Nephron (organoid): ENCODE measurements around the gene RAB11FIP4.

Experiments
- H3K27ac Mint-ChIP-seq, 3 experiments: 2 replicates each; pipeline ENCODE4 v1.8.0; 2020; ENCODE audit warnings: mixed read lengths in 3 of 3, mild to moderate bottlenecking in 2 of 3, moderate library complexity in 1 of 3
- H3K27me3 Mint-ChIP-seq: 2 replicates; pipeline ENCODE4 v1.8.0; 2021; ENCODE audit warnings: low read depth, mild to moderate bottlenecking, moderate library complexity, mixed read lengths
- H3K36me3 Mint-ChIP-seq: 2 replicates; pipeline ENCODE4 v1.8.0; 2020; ENCODE audit warnings: low read depth, mixed read lengths
- H3K4me1 Mint-ChIP-seq: 2 replicates; pipeline ENCODE4 v1.8.0; 2020; ENCODE audit warnings: mixed read lengths
- H3K4me3 Mint-ChIP-seq, 3 experiments: 2 replicates each; pipeline ENCODE4 v1.8.0; 2020; ENCODE audit warnings: mild to moderate bottlenecking in 3 of 3, mixed read lengths in 3 of 3, moderate library complexity in 2 of 3
- H3K9me3 Mint-ChIP-seq: 2 replicates; pipeline ENCODE4 v1.8.0; 2020; ENCODE audit warnings: mixed read lengths
- TF ChIP-seq, protein P1 (sequence below), 3 experiments: fragments of 200-600 bp; sonication (generic); IDR thresholded peaks; one replicate each; pipeline ENCODE4 v1.5.0; 2021; ENCODE audit warnings: antibody characterized with exemption in 3 of 3; ENCODE audit not compliant: unreplicated experiment in 3 of 3

Gene RAB11FIP4

DNA sequence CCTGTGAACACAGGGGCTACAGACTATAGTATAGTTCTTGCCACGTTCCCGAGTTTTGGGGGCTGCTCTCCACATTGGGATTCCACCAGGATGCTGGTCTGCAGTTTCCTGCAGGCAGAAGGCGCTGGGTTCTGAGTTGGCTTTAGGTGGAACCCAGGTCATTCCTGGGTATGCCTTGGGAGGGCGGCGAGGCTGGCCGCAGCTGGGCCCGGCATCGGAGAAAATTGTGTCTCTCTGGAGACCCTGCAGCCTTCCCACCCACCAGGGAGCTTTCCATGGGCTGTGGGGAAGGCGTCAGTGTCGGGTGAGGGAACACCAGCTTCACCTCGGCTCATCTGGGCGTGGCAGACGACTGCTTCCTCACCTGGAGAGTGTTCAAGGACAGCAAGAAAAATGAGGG is 183.6 kb downstream of the RAB11FIP4 start:
- Mint-ChIP-seq H3K36me3 (no peaks in the 10 kb centered on the region), H3K4me3 (no peak overlapping the region), H3K4me1 (peaks cover 20% of the 10 kb centered on the region), H3K27ac (no peak overlapping the region), H3K9me3 (no peaks in the 10 kb centered on the region), H3K27me3 (peaks cover 4% of the 10 kb centered on the region)
- TF ChIP-seq, protein P1, sequence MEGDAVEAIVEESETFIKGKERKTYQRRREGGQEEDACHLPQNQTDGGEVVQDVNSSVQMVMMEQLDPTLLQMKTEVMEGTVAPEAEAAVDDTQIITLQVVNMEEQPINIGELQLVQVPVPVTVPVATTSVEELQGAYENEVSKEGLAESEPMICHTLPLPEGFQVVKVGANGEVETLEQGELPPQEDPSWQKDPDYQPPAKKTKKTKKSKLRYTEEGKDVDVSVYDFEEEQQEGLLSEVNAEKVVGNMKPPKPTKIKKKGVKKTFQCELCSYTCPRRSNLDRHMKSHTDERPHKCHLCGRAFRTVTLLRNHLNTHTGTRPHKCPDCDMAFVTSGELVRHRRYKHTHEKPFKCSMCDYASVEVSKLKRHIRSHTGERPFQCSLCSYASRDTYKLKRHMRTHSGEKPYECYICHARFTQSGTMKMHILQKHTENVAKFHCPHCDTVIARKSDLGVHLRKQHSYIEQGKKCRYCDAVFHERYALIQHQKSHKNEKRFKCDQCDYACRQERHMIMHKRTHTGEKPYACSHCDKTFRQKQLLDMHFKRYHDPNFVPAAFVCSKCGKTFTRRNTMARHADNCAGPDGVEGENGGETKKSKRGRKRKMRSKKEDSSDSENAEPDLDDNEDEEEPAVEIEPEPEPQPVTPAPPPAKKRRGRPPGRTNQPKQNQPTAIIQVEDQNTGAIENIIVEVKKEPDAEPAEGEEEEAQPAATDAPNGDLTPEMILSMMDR (IDR thresholded peaks at IDR 0.05; ENCODE audit: unreplicated experiment in 3 of 3), result no peak

DNA sequence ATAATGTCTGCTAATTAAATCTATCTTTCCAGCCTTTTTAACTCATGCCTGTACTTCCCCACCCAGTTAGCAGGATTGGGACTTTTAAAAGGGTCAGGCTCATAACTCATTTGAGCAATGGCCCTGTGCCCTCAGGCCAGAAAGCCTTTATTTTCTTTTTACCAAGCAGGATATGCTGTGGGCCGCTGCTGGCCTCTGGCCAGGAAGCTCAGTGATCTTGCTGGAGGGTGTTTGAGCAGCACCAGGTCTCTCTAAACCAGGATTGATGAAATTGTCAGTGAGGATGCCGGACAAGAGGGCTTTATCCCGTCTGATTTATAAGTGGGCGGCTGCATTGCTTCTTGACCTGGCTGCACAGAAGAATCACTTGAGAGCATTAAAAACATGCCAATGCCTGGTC is 187.8 kb downstream of the RAB11FIP4 start:
- Mint-ChIP-seq H3K36me3 (no peaks in the 10 kb centered on the region), H3K27me3 (peaks cover 7% of the 10 kb centered on the region), H3K9me3 (no peaks in the 10 kb centered on the region), H3K4me3 (no peak overlapping the region), H3K4me1 (peaks cover 28% of the 10 kb centered on the region), H3K27ac (peak overlapping the region in 1 of 3 experiments; percentile 38)
- TF ChIP-seq, protein P1 (IDR thresholded peaks at IDR 0.05; ENCODE audit: unreplicated experiment in 3 of 3), result no peak

DNA sequence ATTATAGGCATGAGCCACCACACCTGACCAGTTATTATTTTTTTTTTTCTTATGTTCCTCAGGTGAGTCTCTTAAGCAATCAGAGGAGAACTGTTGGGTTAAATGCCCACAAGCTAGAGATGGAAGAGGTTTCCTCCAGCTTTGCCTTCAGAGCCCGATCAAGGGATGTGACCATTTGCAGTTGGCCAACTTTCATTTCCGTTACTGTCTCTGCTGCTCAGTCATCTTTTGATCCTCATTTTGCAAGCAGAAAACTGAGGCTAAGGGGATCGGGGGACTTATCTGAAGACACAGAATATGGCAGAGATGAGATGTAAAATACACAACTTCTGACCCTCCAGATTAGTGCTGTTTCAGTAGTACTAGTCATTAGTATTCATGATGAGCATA is 188.8 kb downstream of the RAB11FIP4 start:
- H3K36me3 Mint-ChIP-seq, result no peaks in the 10 kb centered on the region
- TF ChIP-seq, protein P1 (IDR thresholded peaks at IDR 0.05; ENCODE audit: unreplicated experiment in 3 of 3), result no peak
- peak overlapping the region in 1 of 3 experiments; percentile 30 for H3K27ac Mint-ChIP-seq
- H3K9me3 Mint-ChIP-seq, result no peaks in the 10 kb centered on the region
- H3K4me1 Mint-ChIP-seq, result peaks cover 28% of the 10 kb centered on the region
- peaks cover 3% of the 10 kb centered on the region for H3K27me3 Mint-ChIP-seq
- H3K4me3 Mint-ChIP-seq, result no peak overlapping the region

- H3K9me3 Mint-ChIP-seq, result no peaks in the 10 kb centered on the region
- peaks cover 28% of the 10 kb centered on the region for H3K4me1 Mint-ChIP-seq
- no peaks in the 10 kb centered on the region for H3K36me3 Mint-ChIP-seq
- peaks cover 3% of the 10 kb centered on the region for H3K27me3 Mint-ChIP-seq
- TF ChIP-seq, protein P1 (IDR thresholded peaks at IDR 0.05; ENCODE audit: unreplicated experiment in 3 of 3), result no peak
- H3K4me3 Mint-ChIP-seq, result no peak overlapping the region
- peak overlapping the region in 2 of 3 experiments; percentile 30 to 54 for H3K27ac Mint-ChIP-seq
These were observed 189.4 kb downstream of the RAB11FIP4 start for GRCh38 chr17:31580706-31581490.

GRCh38 chr17:31581491-31581890 is 190.0 kb downstream of the RAB11FIP4 start:
- Mint-ChIP-seq H3K27ac (peak overlapping the region in 2 of 3 experiments; percentile 30 to 54), H3K27me3 (peaks cover 3% of the 10 kb centered on the region), H3K9me3 (no peaks in the 10 kb centered on the region), H3K4me3 (no peak overlapping the region), H3K4me1 (peaks cover 28% of the 10 kb centered on the region), H3K36me3 (no peaks in the 10 kb centered on the region)
- TF ChIP-seq, protein P1 (IDR thresholded peaks at IDR 0.05; ENCODE audit: unreplicated experiment in 3 of 3), result no peak
